ENCODE results near the gene SLC4A11. TPM values are rescaled to one million over a fixed set of nuclear protein-coding genes. Genes with fewer than 3 reads are reported as not detected.

Gene SLC4A11
- total RNA-seq, 1 experiment from 2014 or later: 0.60 TPM

DNA sequence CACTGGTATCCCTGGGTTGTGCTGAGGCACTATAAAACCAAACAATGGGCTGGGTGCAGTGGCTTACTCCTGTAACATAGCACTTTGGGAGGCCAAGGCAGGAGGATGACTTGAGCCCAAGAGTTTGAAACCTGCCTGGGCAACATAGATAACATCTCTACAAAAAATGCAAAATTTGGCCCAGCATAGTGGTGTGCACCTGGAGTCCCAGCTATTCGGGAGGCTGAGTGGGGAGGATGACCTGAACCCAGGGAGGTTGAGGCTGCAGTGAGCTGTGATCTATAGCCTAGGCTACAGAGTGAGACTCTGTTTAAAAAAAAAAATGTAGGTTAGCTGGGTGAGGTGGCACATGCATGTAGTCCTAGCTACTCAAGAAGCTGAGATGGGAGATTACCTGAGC is 7.7 kb upstream of the SLC4A11 start:
- DNase-seq (ENCODE audit: low read depth): no peak

DNA sequence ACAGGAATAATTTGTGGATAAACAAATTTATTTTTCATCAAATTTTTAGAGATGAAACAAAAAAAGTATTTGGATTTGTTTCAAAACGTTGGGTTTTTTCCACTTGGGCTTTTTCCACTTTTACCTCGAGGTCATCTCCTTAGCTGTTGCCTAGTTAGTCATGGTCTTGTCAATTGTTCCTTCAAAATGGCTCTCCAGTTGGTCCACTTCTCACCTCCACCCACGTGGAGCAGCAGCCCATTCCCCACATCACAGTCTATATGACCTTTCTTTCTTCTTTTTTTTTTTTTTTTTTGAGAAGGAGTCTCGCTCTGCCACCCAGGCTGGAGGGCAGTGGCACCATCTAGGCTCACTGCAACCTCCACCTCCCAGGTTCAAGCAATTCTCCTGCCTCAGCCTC is 6.7 kb upstream of the SLC4A11 start:
- no peak for DNase-seq (ENCODE audit: low read depth)

DNA sequence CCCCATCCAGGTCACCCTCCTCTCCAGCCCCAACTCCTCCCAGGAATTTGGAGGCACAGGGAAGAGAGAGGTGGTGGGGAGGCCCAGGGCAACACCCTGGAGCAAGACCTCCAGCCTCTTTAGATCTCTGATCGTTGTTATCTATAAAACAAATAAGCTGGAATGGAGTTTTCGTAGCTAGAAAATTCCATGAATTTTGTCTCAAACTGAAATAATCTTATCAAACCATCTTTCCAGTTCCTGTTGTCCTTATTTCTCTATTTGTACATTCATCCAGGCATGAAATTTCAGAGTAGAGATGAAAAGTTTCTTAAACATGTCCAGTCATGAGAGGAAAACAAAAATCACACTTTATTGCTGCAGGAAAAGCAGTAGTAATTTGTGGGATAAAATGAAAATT is 6.2 kb upstream of the SLC4A11 start:
- DNase-seq (ENCODE audit: low read depth): no peak

DNA sequence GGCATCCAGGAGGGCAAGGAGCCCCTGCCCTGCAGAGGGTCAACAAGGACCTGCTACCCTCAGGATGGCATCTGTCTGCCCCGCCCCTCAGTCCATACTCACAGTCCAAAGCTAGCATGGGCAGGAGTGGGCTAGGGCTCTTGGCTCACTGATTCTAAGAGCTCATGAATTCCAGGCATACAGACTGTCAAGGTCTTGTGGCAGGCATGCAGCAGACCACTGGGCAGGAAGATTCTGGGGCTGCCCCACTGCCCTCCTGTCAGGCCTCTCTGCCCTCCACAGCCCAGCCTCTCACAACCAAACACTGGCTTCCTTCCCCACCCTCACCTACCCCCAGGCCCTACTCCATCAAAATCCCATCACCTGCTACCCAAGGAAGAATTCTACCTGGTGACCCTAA is 5.6 kb upstream of the SLC4A11 start:
- DNase-seq (ENCODE audit: low read depth): no peak

DNA sequence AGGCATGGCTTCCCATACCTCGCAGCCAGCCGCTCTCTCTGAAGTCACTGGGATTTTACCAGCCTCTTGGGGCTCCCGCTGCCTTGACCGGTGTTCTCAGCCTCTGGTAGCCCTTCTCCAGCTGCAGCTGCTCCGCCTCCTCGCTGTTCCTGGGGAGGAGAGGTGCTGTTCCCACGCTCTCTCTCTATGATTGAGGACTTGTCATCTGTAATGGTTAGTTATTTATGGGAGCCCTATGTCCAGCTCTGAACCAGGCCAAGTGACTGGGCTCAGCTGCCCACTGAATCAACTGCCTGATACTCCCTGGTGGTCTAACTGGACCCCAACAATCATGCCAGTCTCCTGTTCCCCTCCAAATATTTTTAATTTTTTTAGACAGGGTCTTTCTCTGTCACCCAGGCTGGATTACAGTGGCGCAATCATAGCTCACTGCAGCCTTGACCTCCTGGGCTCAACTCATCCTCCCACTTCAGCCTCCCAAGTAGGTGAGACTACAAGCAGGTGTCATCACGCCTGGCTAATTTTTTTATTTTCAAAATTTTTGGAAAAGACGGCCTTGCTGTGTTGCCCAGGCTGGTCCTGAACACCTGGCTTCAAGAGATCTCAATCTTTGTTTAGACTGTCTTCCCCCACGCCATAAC is 4.8 kb upstream of the SLC4A11 start:
- DNase-seq (ENCODE audit: low read depth): no peak

DNA sequence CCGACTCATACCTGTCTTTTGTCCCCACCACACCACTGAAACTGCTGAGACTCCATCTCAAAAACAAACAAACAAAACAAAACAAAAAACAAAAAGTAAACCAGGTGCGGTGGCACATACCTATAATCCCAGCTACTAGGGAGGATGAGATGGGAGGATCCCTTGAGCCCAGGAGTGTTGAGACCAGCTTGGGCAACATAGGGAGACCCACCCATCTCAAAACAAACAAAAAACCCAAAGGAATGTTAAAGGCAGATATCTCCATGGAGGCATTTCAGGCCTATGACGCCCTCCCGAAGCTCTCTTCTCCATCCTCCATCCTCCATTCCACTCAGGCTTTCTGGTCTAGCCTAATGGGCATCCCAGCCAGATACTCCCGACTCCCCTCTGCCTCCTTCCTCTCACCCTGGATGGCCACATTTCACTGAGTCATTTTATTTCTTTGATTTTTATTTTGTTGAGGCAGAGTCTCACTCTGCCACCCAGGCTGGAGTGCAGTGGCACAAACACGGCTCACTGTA is 3.2 kb upstream of the SLC4A11 start:
- DNase-seq (ENCODE audit: low read depth): no peak

DNA sequence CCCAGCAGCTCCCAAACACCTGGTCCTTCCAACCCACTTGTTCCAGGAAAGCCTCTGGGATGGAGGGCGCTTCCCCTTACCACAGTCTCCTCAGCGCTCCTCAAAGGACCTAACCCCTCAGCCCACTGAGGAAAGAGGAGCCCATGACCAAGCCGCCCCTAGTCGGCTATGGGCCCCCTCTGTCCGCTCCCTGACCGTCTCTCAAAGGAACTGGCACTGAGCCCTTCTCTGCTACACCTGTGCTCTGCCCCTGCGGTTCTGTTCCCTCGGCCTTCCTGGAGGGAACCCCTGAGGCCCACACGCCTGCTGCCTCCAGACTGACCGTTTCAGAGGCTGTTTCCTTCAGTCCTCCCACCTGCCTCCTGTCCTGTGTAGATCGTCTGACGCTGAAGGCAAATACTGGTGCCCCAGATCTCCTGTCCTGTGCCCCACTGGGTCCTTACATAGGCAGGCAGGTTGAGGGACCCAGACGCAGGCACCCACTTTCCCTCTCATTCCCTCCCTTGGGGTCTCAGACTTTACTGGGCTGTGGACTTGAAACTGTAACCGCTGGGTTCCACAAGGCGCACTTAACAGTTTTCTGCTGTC is 1.9 kb upstream of the SLC4A11 start:
- DNase-seq (ENCODE audit: low read depth): no peak

DNA sequence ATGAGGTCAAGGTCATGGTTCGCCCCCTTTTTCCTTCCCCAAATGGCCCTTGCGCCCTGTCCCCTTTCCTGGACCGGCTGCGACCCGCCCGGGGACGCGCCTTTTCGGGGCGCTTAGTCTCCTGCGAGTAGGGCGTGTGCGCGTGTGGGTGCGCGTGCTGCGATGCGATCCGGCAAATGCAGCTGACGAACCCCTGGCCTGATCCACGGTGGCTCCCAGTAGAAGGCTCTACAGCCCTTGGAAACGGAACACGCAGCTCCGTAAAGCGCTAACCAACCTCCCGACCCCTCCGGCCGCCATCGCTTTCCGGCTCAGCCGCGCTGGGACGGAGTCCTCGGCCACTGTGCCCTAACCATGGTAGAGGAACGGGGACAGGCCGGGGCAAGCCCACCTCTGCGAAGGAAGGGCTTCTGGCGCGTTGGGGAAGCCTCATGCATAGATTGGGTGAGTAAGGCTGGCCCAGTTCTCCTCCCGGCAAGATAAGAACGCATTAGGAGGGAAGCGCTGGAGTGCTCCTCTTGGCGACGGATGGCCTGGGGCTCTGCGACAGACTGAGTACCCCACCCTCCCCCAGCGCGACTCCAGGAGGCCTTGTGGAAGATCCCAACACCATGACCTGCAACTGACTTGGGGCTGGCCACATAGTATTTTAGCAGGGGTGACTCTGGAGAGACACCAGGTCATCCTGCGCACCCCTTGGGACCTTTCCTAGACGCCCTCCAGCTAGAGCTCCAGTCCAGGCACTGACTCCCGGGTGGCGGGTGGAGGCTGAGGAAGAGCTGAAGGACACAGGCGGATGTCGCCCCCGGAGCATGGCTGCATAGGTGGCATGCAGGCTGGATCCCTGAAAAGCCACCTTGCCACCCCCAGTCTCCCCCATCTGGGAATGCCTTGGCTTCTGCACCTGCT is 1.1 kb upstream of the SLC4A11 start:
- DNase-seq (ENCODE audit: low read depth): no peak

DNA sequence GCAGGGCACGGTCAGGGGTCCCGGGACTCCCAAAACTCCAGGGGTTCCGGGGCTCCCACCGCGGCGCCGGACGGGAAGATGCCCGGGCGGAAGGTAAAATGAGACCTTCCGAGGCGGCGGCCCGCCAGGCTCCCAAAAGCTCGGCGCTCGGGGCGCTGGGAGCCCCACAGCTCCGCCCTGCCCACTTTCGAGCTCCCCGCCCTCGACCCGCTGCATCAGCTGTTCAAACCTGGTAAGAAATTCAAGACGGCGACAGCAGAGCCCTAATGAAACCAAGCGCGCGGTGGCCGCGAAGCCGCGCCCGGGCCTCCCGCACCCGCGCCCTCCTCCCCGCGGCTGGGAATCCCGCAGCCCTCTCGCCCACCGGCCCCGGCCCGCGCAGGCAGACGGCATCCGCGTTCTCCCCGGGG is 369 bp downstream of the SLC4A11 start:
- peak; percentile 46 for DNase-seq (ENCODE audit: low read depth)

DNA sequence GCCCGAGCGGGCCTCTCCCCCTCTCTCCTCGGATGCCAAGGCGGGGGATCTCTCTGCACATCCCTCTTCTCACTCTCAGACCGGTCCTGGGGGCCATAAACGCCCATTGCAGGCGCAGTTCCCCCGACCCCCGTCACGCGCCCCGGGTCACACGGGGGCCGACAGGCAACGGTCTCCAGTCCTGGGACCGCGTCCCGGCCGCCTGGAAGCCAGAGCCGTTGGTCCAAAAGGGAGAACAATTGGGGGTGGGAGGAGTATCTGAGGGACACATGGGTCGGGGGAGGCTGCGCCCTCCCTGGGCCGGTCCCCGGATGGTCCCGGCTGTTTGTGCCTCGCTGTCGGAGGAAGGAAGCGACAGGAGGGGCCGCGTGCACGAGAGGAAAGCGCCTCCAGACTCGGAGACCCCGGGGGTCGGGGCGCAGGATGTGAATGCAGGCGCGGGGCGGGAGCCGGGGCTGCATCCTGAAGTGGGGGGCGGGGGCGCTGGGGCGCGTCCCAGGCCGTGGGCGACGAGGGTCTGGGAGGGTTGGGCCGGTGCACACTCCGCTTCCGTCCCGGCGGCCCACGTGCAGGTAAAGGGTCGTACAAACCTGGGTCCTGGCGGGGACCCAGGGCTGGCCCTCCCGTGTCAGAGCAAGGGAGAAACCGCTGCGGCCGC is 903 bp downstream of the SLC4A11 start:
- no peak for DNase-seq (ENCODE audit: low read depth)

DNA sequence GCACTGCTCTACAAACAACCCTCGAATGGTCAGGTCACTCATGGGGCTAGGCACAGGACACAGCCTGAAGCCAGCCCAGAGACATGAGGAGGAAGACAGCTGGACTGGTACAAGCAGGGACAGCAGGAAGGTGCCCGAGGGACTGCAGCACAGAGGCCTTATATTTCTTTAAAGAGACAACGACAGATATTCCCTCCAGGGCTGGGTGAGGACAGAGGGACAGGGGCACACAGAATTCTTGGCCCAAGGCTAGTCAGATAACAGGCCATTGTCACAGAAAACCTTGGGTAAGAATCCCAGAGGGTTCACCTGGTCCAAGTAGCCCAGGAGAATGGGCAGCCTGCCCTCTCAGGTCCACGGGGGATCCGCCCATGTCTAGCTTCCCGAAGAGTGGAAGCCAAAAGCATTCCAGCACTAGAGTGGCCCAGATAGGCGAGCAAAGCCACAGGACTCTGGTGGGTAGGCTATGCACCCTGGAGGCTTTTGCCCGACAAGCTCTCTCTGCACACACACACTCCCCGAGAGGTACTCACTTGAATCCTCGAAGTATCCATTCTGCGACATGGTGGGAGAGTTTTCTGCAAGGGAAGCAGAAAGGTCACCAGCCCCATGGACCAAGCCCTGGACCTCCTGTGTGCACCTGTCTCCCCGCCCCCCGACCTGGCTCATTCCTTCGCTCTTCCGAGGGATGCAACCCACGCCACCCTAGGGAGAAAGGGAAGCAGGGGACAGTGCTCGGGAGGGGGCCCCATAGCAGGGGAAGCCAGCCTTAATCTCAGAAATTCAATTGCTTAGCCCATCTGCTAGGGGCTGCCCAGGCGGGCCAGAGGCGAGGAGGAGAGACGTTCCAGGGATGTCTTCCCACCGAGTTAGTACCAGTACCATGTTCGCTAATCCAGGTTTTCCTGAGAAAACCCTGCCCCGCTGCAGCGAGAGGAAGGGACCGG is 1.7 kb downstream of the SLC4A11 start:
- no peak for DNase-seq (ENCODE audit: low read depth)

DNA sequence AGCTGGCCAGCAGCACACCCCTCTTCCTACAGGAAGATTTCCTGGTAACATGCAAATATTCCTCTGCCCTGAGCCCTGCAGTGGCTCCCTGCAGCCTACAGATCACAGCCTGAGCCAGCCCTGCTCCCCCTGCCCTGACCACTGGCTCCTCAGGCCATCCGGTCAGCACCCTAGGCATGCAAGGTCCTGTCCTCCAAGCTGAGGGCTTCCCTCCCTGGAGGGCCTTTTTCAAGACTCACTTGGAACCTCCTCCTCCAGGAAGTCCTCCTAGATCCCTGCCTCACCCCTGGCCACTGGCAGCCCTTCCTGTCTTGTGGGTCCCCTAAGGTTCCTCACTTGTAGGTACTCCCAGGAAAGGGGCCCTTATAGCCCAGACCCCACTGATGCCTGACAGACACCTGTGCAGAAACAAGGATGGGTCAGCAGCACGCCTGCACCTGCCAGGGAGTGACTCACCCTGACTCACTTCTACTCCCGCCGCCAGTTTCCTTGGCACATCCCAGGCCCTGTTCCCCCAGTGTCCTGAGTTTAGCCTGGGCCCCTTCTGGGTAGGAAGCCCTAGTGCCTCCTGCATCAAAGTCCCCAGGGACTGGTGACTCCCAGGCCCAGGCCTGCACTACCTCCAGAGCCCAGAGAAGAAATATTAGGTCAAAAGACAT is 3.2 kb downstream of the SLC4A11 start:
- DNase-seq (ENCODE audit: low read depth): peak; percentile 65

DNA sequence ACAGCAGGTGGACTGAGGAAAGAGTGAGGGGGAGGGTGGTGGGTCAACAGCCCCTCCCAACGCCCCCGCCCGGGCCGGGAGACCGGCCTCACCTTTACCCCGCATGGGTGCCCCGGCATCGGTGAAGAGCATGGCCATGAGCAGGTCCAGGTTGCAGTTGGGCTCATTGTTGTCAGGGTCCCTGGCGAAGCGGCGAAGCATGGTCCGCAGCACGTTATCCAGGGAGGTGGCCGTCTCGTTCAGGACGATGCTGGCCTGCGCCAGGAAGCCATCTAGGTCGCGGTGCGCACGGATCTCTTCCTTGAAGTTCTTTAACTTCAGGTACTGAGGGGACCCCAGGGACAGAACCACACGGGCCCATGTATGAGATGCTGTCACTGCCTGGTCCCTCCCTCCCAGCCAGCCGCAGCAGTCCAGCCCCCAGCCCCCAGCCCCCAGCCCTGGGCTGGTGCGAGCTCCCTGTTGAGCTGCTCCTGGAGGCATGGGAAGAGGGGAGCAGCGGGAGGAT is 4.9 kb downstream of the SLC4A11 start:
- DNase-seq (ENCODE audit: low read depth): no peak

DNA sequence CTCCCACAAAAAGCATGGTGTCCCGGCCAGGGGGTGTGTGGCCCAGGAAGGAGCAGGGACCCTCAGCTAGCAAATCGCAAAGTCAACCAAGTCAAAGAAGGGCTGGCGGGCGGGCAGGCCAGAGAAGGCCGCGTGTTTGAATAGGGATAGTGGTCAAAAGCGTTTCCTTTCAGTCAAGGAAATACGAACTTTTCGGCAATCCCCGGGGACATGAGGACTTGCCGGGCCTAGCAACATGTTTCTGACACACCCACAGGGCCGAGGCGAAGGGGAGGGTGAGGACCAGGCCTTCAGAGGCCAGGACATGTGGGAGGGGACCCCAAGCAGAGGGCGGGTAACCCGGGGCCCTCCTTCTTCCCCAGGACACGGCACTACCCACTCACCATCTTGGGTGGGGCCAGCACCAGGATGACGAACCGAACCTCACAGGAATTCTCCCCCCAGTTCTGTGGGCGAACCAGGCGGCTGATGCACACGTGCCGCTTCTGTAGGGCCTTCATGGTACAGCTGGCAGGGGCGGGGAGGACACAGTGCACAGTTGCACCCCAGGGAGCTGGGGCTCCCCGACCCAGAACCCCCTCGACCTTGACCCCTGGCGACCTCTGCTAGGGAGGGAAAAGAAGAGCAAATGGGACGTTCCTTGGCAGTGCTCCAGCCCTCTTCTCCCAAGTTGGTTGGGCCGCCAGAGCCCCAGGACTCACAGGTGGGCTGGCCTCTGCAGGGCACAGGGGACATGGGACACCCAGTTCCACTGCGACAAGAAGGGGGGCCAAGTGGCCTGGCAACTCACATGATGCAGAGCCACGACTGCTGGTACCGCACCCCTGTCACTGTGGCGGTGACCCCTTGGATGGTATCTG is 5.6 kb downstream of the SLC4A11 start:
- DNase-seq (ENCODE audit: low read depth): no peak

DNA sequence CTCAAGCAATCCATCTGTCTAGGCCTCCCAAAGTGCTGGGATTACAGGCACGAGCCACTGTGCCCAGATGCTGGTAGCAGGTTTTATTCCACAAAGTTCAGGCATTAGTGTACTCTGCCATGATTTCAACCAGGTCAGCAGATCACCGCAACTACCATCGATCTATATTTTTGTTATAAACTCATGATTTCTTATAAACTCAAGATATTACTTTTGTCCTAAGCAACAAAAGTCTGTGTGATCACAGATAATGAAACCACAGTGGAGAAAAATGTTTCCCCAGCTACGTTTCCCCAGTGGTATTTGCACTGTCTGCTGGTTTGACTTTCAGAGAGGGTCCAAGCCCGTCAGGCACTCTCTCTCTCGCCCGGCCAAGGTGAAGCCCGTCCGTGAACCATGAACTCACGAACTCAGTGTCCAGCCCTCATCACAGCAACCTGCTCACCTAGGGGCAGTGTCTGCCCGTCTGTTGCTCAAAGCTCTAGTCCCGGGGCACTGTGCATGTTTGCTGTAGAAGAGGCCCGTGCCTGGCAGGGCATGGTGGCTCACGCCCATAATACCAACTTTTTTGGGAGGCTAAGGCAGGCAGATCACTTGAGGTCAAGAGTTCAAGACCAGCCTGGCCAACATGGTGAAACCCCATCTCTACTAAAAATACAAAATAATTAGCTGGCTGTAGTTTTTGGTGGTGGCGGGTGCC is 7.0 kb downstream of the SLC4A11 start:
- no peak for DNase-seq (ENCODE audit: low read depth)

DNA sequence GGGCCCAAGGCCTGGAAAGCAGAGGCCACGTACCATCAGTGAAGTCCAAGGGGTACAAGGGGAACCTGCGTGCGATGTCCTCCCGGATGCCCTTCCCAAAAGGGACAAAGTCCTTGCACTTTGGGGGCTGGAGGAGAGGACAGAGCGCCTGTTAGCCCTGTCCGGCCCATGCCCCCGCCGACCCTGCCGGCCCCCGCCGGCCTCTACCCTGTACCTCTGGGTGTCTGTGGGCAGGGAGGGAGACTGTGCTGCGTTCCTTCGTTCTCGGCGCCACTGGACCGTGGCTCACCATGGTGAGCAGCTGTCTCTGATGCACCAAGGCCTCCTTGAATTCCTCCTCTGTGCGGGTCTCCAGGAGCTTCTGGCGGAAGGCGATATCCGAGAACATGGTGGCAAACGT is 7.9 kb downstream of the SLC4A11 start:
- no peak for DNase-seq (ENCODE audit: low read depth)

DNA sequence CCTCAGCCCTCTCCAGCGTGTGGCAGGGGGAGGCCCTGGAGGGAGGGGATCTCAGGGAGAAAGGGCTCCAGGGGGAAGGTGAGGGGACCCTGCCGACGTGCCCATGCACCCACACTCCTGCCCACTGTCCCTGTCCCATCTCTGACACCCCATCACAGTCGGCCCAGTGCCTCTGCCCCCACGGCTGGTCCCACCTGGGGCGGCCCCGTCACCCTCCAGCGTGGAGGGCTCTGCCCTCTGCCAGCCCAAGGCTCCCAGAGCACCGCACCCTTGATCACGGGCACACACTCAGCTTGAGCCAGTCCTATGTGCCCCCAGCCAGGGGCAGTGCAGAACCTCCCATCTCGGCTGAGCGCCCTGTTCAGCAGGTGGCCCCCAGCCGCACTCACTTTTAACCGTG is 9.2 kb downstream of the SLC4A11 start:
- DNase-seq (ENCODE audit: low read depth): no peak

DNA sequence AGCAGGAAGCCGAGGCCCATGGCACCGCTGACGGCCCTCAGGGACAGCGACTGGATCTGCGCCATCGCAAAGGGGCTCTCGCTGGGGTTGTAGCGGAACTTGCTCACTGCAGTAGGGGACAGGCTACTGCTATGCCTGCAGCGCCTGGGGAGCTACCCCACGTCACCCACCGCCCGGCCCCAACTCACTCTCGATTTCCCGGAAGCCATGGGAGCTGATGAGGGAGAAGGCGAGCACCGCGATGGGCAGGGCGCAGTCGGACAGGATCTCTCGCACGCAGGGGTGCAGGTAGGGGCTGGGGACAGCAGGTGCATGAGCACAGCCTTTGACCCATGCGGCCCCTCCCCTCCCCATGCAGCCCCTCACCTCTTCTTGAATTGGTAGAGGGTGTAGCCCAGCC is 9.8 kb downstream of the SLC4A11 start:
- no peak for DNase-seq (ENCODE audit: low read depth)

DNA sequence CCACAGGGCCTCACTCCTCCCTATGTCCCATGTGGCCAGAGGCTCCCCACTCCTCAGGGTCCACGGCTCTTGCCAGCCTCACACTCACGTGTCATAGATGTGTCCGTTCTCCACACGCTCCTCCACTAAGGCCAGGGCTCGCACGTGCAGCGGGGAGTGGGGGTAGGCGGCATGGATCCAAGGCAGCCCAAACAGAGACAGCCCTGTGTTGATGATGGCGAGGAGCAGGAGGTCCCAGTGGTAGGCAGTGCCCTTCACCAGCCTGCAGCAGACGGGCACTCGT is 10.3 kb downstream of the SLC4A11 start:
- no peak for DNase-seq (ENCODE audit: low read depth)
